Sigmoid colon (tissue), 7 donors: ENCODE data around the gene RPS5. TPM values are rescaled to one million over a fixed set of nuclear protein-coding genes. Genes with fewer than 3 reads are reported as not detected.
A peak's percentile ranks its signal among the peaks of the same experiment; 100 is the strongest.

Source experiments
- DNase-seq: peaks from one replicate; pipeline ENCODE4 v3.0.0-alpha.2; 2019
- H3K27ac ChIP-seq, 4 donors: fragments of 200-600 bp; sonication (generic); one replicate each; pipeline ENCODE4 v1.5.1; 2016 to 2019; ENCODE audit warnings: mild to moderate bottlenecking in 1 of 4
- H3K27me3 ChIP-seq, 3 donors: fragments of 200-600 bp; sonication (generic); one replicate each; pipeline ENCODE4 v1.5.1; 2019; ENCODE audit warnings: mild to moderate bottlenecking in 1 of 3
- H3K36me3 ChIP-seq, 4 donors: fragments of 200-600 bp; sonication (generic); one replicate each; pipeline ENCODE4 v1.5.1; 2016 to 2019
- H3K4me1 ChIP-seq, 4 donors: fragments of 200-600 bp; sonication (generic); one replicate each; pipeline ENCODE4 v1.5.1; 2017 to 2019
- H3K4me3 ChIP-seq, 4 donors: fragments of 200-600 bp; sonication (generic); one replicate each; pipeline ENCODE4 v1.5.1; 2017 to 2019; ENCODE audit warnings: mild to moderate bottlenecking in 2 of 4, moderate library complexity in 1 of 4
- H3K9me3 ChIP-seq, 4 donors: fragments of 200-600 bp in 3 of 4; sonication (generic) in 3 of 4; one replicate each; pipeline versions ENCODE4 v1.5.1 to v1.6.1; 2013 to 2019
- CTCF ChIP-seq, 4 experiments: fragments of 450-650 bp in 3 of 4; fragments of 200-600 bp in 1 of 4; IDR thresholded peaks; one replicate each; pipeline ENCODE4 v1.5.1; 2016 to 2019; ENCODE audit warnings: antibody characterized with exemption in 4 of 4, mild to moderate bottlenecking in 3 of 4, moderate library complexity in 2 of 4
- EP300 ChIP-seq, 4 donors: sonication (generic); formaldehyde crosslinking; IDR thresholded peaks; one replicate each; pipeline ENCODE4 v1.6.1; 2017; ENCODE audit warnings: antibody characterized with exemption in 4 of 4
- POLR2A ChIP-seq, 2 donors: fragments of 450-650 bp; IDR thresholded peaks; one replicate each; pipeline ENCODE4 v1.6.1; 2016; ENCODE audit warnings: antibody characterized with exemption in 2 of 2, mild to moderate bottlenecking in 2 of 2, moderate library complexity in 2 of 2
- POLR2AphosphoS5 ChIP-seq, 4 donors: sonication (generic); formaldehyde crosslinking; IDR thresholded peaks; one replicate each; pipeline ENCODE4 v1.6.1; 2017; ENCODE audit warnings: antibody characterized with exemption in 4 of 4
- WGBS, 2 donors: extraction: QIAGEN DNeasy Blood & Tissue Kit; methylation state at CpG; one replicate each; pipeline ENCODE4 v1.1.7; 2013; 5-methylcytosine and 5-hydroxymethylcytosine counted together
- intact Hi-C: fragments of 100-400 bp; cut with DNase I; formaldehyde crosslinking; loops from one replicate; pipeline ENCODE4 v1.15.1; 2023
- polyA plus RNA-seq, 3 donors: library from polyadenylated mRNA; stranded (reverse); fragments of 200-250 nt; gene quantifications; one replicate each; pipeline ENCODE4 v1.2.3, GENCODE V29; 2013
- total RNA-seq, 4 donors: library from RNA; depleted of rRNA; stranded (reverse); fragments of >200 nt; gene quantifications; one replicate each; pipeline ENCODE4 v1.1.0, GENCODE V29; 2016
- donor health status: healthy with polysubstance abuse.
- donor health status: Bipolar disorder and iron deficiency.
- donor health status: healthy.

RPS5 gene
- total and polyA plus RNA-seq, 7 donors = 1,097 to 2,581 (median 1,974) TPM

- Histone ChIP-seq H3K4me1 (peaks cover 0 to 18% (median 14%) of the 10 kb centered on the region in 4 donors), H3K27me3 (peaks cover 9 to 31% (median 26%) of the 10 kb centered on the region in 3 donors), H3K4me3 (no peak within 1 kb of the TSS), H3K36me3 (peaks cover 0 to 49% (median 29%) of the 10 kb centered on the region in 4 donors), H3K9me3 (no peaks in the 10 kb centered on the region), H3K27ac (no peak within 1 kb of the TSS)
- 25 to 42% methylated on average over 21 of the region's 21 CpGs for WGBS, 2 donors
- TF ChIP-seq POLR2AphosphoS5 (IDR thresholded peaks at IDR 0.05) (peak in 1 of 4 donors; percentile 6), EP300 (IDR thresholded peaks at IDR 0.05) (no peak), CTCF (IDR thresholded peaks at IDR 0.05) (no peak), POLR2A (IDR thresholded peaks at IDR 0.05) (no peak)
- DNase-seq = no peak
- intact Hi-C loops = no loop called here
Measured at GRCh38 chr19:58395220-58395978, 8.3 kb downstream of the RPS5 start, which contains the start of gene RNF225. TSS of gene RNF225 (plus strand) at chr19:58395656. CDS start at chr19:58396090, 434 bp downstream.

- intact Hi-C loops = no loop called here
- Histone ChIP-seq H3K4me3 (no peak overlapping the region), H3K27ac (no peak overlapping the region), H3K27me3 (peaks cover 9 to 31% (median 26%) of the 10 kb centered on the region in 3 donors), H3K9me3 (no peaks in the 10 kb centered on the region), H3K4me1 (peaks cover 0 to 23% (median 17%) of the 10 kb centered on the region in 4 donors), H3K36me3 (peaks cover 0 to 42% (median 28%) of the 10 kb centered on the region in 4 donors)
- TF ChIP-seq POLR2AphosphoS5 (IDR thresholded peaks at IDR 0.05) = no peak
- no peak for TF ChIP-seq CTCF (IDR thresholded peaks at IDR 0.05)
- no peak for TF ChIP-seq POLR2A (IDR thresholded peaks at IDR 0.05)
- TF ChIP-seq EP300 (IDR thresholded peaks at IDR 0.05) = no peak
- WGBS, 2 donors = 5 to 6% methylated on average over 75 of the region's 75 CpGs
- DNase-seq = no peak
Measured at GRCh38 chr19:58395979-58396627, 9.0 kb downstream of the RPS5 start.

GRCh38 chr19:58396691-58397532 is 9.8 kb downstream of the RPS5 start:
- Histone ChIP-seq H3K4me3 (no peak overlapping the region), H3K4me1 (peaks cover 0 to 26% (median 22%) of the 10 kb centered on the region in 4 donors), H3K27me3 (peaks cover 9 to 31% (median 26%) of the 10 kb centered on the region in 3 donors), H3K27ac (no peak overlapping the region), H3K36me3 (peaks cover 0 to 34% (median 26%) of the 10 kb centered on the region in 4 donors), H3K9me3 (no peaks in the 10 kb centered on the region)
- intact Hi-C loops = no loop called here
- TF ChIP-seq EP300 (IDR thresholded peaks at IDR 0.05) (no peak), CTCF (IDR thresholded peaks at IDR 0.05) (no peak), POLR2AphosphoS5 (IDR thresholded peaks at IDR 0.05) (no peak), POLR2A (IDR thresholded peaks at IDR 0.05) (no peak)
- no peak for DNase-seq
- WGBS, 2 donors = 27 to 29% methylated on average over 58 of the region's 58 CpGs

GRCh38 chr19:58397533-58398037 is 10.5 kb downstream of the RPS5 start:
- intact Hi-C loops = no loop called here
- H3K27me3 ChIP-seq = peaks cover 9 to 31% (median 26%) of the 10 kb centered on the region in 3 donors
- H3K4me3 ChIP-seq = no peak overlapping the region
- H3K36me3 ChIP-seq = peaks cover 0 to 28% (median 25%) of the 10 kb centered on the region in 4 donors
- DNase-seq = peak; percentile 42
- no peak for TF ChIP-seq POLR2A (IDR thresholded peaks at IDR 0.05)
- H3K4me1 ChIP-seq = peaks cover 0 to 29% (median 25%) of the 10 kb centered on the region in 4 donors
- no peaks in the 10 kb centered on the region for H3K9me3 ChIP-seq
- WGBS, 2 donors = 69 to 71% methylated on average over 7 of the region's 7 CpGs
- no peak overlapping the region for H3K27ac ChIP-seq
